ENCODE measurements around the gene MAGI1. TPM values are rescaled to one million over a fixed set of nuclear protein-coding genes. Genes with fewer than 3 reads are reported as not detected.

MAGI1 gene
- total RNA-seq, 2 experiments from 2014 or later, result 0.04 TPM; not detected in 1

GRCh38 chr3:65596571-65597225, 442.0 kb downstream of the MAGI1 start:
- Mint-ChIP-seq H3K4me3 (no peak overlapping the region), H3K27me3 (peaks cover 12% of the 10 kb centered on the region), H3K36me3 (ENCODE audit: low read depth) (no peaks in the 10 kb centered on the region), H3K4me1 (no peaks in the 10 kb centered on the region), H3K27ac (no peak overlapping the region), H3K9me3 (no peaks in the 10 kb centered on the region)
- CTCF ChIA-PET, result no interaction called here
- POLR2A ChIA-PET, result interaction anchor here (0.7 kb wide), 1 partner anchor 1319 kb away, joined by 5 read pairs; no protein-coding TSS in a partner anchor
- DNase-seq, result no peak

DNA sequence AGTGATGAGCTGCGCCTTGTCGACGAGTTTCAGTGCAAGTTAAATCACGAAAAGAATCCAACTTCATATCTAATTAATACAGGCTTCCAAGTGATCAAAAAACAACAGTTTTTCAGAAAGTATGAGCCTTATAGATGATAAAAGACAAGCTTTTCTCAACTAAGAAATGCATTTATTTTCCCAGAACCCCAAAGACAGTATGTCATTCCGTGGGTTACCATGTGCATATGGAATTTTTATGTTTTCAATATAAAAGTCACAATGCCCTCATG, 442.8 kb downstream of the MAGI1 start:
- ChIA-PET CTCF (no interaction called here), POLR2A (no interaction called here)
- Mint-ChIP-seq H3K9me3 (no peaks in the 10 kb centered on the region), H3K36me3 (ENCODE audit: low read depth) (no peaks in the 10 kb centered on the region), H3K27me3 (peaks cover 12% of the 10 kb centered on the region), H3K27ac (no peak overlapping the region), H3K4me3 (no peak overlapping the region), H3K4me1 (no peaks in the 10 kb centered on the region)
- no peak for DNase-seq

- Mint-ChIP-seq H3K4me3 (no peak overlapping the region), H3K27me3 (peaks cover 12% of the 10 kb centered on the region), H3K36me3 (ENCODE audit: low read depth) (no peaks in the 10 kb centered on the region), H3K9me3 (no peaks in the 10 kb centered on the region), H3K27ac (no peak overlapping the region), H3K4me1 (no peaks in the 10 kb centered on the region)
- DNase-seq, result no peak
- ChIA-PET POLR2A (no interaction called here), CTCF (no interaction called here)
These were observed 443.3 kb downstream of the MAGI1 start for GRCh38 chr3:65595222-65596028.

GRCh38 chr3:65593780-65594752, 444.7 kb downstream of the MAGI1 start:
- H3K27ac Mint-ChIP-seq, result no peak overlapping the region
- POLR2A ChIA-PET, result no interaction called here

DNA sequence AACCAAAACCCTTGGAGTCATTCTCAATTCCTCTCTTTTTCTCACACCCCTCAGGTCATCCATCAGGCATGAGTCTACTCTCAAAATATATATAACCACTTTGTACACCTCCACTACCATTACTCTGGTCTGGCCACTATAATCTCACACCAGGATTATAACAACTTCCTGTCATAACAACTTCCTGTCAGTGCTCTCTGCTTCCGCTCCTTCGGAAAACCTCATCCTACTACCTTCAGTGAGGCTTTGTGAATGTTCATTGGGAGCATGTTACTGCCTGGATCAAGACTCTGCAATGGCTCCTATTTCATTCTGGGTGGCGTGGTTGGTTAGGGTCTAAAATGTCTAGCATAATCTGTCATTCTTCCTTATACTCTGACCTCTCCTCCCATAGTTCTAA, 447.4 kb downstream of the MAGI1 start:
- no peaks in the 10 kb centered on the region for H3K36me3 Mint-ChIP-seq (ENCODE audit: low read depth)
- ChIA-PET CTCF (no interaction called here), POLR2A (no interaction called here)

More at GRCh38 chr3:65593780-65594752, 444.7 kb downstream of the MAGI1 start:
- Mint-ChIP-seq H3K4me3 (no peak overlapping the region), H3K27me3 (peaks cover 12% of the 10 kb centered on the region), H3K9me3 (no peaks in the 10 kb centered on the region), H3K4me1 (no peaks in the 10 kb centered on the region), H3K36me3 (ENCODE audit: low read depth) (no peaks in the 10 kb centered on the region)
- CTCF ChIA-PET, result no interaction called here
- no peak for DNase-seq

DNA sequence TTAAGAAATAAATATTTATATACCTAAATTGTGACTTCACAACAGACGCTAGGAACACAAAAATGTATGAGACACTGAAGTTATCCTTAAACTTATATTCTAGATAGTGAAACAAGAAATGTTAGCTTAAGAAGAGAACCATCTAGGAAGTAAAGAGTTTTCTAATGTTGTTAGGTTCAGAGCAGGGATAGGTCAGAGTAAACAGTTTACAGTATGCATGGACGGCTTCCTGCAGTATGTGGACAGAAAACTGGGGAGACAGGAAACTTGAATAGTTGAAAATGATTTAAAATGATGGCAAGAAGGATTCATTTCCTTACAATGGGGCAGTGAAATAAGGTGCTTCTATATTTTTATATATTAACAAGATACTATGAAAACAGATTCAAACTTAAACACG, 449.8 kb downstream of the MAGI1 start:
- H3K4me3 Mint-ChIP-seq, result no peak overlapping the region
- no peaks in the 10 kb centered on the region for H3K36me3 Mint-ChIP-seq (ENCODE audit: low read depth)
- H3K27ac Mint-ChIP-seq, result no peak overlapping the region
- H3K27me3 Mint-ChIP-seq, result no peaks in the 10 kb centered on the region
- no peak for DNase-seq
- H3K9me3 Mint-ChIP-seq, result no peaks in the 10 kb centered on the region
- no peaks in the 10 kb centered on the region for H3K4me1 Mint-ChIP-seq
- POLR2A ChIA-PET, result no interaction called here
- CTCF ChIA-PET, result no interaction called here

More for the DNA sequence above, 447.4 kb downstream of the MAGI1 start:
- peaks cover 5% of the 10 kb centered on the region for H3K27me3 Mint-ChIP-seq
- H3K9me3 Mint-ChIP-seq, result no peaks in the 10 kb centered on the region
- no peaks in the 10 kb centered on the region for H3K4me1 Mint-ChIP-seq
- H3K4me3 Mint-ChIP-seq, result no peak overlapping the region
- no peak for DNase-seq
- no peak overlapping the region for H3K27ac Mint-ChIP-seq

- H3K27me3 Mint-ChIP-seq, result no peaks in the 10 kb centered on the region
- H3K4me3 Mint-ChIP-seq, result no peak overlapping the region
- no peak for DNase-seq
- ChIA-PET CTCF (no interaction called here), POLR2A (no interaction called here)
- H3K9me3 Mint-ChIP-seq, result no peaks in the 10 kb centered on the region
- no peaks in the 10 kb centered on the region for H3K36me3 Mint-ChIP-seq (ENCODE audit: low read depth)
- H3K4me1 Mint-ChIP-seq, result no peaks in the 10 kb centered on the region
- no peak overlapping the region for H3K27ac Mint-ChIP-seq
These were observed 450.9 kb downstream of the MAGI1 start for GRCh38 chr3:65587650-65588439.

DNA sequence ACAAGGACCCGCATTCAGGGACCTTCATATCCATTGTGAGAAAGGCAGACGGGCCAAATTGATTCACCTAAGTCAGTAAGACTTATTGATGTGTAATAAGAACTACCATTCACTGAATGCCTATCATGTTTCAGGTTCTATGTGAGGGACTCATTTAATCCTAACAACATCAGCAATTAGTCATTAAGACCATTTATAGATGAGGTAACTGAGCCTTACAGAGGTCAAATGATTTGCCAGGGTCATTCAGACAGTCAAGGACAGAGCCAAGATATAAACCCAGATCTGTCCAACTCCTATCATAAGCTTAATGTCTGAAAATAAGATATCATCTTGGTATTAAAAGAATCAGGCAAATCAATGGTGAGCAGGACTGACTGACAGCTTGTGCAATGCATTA, 453.8 kb downstream of the MAGI1 start:
- no peak for DNase-seq
- ChIA-PET POLR2A (no interaction called here), CTCF (no interaction called here)
- Mint-ChIP-seq H3K9me3 (no peaks in the 10 kb centered on the region), H3K36me3 (ENCODE audit: low read depth) (no peaks in the 10 kb centered on the region), H3K4me1 (no peaks in the 10 kb centered on the region), H3K4me3 (no peak overlapping the region), H3K27ac (no peak overlapping the region), H3K27me3 (no peaks in the 10 kb centered on the region)

DNA sequence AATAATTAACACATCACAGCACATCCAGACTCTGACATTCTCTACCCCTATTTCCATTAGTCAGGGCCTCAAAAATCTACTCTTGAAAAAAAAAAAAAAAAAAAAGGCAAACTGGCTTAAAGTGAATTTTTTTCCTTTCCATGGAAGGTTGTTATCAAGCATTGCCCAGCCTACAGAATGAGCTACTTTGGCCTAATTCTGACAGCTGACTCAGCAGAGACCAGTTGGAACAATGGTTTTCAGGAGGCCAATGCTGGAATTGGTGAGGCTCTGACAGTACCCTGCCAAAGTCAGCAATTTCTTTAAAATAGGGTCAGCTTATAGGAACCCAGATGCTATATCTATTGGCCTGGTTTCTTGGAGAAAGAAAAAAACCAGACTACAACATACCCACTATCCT, 454.7 kb downstream of the MAGI1 start:
- Mint-ChIP-seq H3K27ac (no peak overlapping the region), H3K4me3 (no peak overlapping the region), H3K4me1 (no peaks in the 10 kb centered on the region), H3K27me3 (no peaks in the 10 kb centered on the region), H3K9me3 (no peaks in the 10 kb centered on the region), H3K36me3 (ENCODE audit: low read depth) (no peaks in the 10 kb centered on the region)
- ChIA-PET CTCF (interaction anchor here (0.7 kb wide), 1 partner anchor 857 kb away, joined by 3 read pairs; no protein-coding TSS in a partner anchor), POLR2A (no interaction called here)
- no peak for DNase-seq

DNA sequence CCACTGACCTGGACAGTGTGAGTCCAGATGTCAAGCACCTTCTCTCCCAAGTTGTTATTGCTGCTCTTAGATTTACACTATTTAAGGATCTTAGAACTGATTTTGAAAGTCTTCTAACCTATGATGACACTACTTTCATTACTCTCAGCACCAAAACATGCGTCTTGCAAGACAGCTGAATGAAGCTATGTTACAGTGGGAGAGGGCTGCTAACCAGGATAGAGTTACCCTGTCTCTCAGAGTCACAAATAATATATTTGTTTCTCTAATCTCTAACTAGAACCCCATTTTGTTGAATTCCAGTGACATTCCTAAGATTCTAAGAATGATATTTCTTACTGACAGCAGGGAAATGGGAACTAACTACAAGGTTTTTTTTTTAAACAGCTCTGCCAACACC, 455.5 kb downstream of the MAGI1 start:
- ChIA-PET POLR2A (no interaction called here), CTCF (no interaction called here)
- no peaks in the 10 kb centered on the region for H3K36me3 Mint-ChIP-seq (ENCODE audit: low read depth)
- H3K4me1 Mint-ChIP-seq, result no peaks in the 10 kb centered on the region
- H3K27ac Mint-ChIP-seq, result no peak overlapping the region
- H3K9me3 Mint-ChIP-seq, result no peaks in the 10 kb centered on the region
- DNase-seq, result no peak
- H3K27me3 Mint-ChIP-seq, result no peaks in the 10 kb centered on the region
- H3K4me3 Mint-ChIP-seq, result no peak overlapping the region

DNA sequence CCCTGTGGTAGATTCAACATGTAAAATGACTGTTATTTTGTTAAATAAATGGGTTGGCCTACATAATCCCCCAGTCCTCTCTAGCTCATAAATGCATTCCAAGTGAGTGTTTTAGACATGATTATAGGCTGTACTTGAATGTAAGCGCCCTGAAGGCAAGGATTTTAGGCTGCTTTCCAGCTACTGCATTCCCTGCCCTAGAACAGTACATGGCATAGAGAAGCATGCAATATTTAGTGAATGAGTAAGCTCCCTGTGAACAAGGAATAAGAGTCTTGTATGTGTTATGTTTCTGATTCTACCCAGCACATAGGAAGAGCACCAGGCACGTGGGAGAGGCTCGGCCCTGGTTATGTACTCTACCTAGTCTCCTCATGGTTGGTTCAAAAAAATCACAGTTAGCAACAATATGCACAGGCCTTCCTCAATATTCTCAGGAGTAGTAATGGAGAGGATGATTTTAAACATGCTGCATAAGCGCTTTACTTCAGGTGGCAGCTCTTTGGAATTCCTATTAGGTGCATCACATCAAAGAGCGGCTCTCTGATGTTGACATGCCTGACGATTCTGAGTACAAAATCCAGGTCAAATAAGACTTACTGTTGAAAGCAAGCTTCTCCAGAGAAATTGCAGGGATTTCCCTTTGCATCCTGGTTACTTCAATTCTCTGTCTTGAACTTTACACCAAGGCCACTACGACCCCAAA, 456.6 kb downstream of the MAGI1 start:
- H3K9me3 Mint-ChIP-seq, result no peaks in the 10 kb centered on the region
- CTCF ChIA-PET, result no interaction called here
- POLR2A ChIA-PET, result no interaction called here
- H3K27ac Mint-ChIP-seq, result no peak overlapping the region
- H3K4me1 Mint-ChIP-seq, result no peaks in the 10 kb centered on the region
- no peak overlapping the region for H3K4me3 Mint-ChIP-seq
- DNase-seq, result no peak
- no peaks in the 10 kb centered on the region for H3K27me3 Mint-ChIP-seq
- no peaks in the 10 kb centered on the region for H3K36me3 Mint-ChIP-seq (ENCODE audit: low read depth)

DNA sequence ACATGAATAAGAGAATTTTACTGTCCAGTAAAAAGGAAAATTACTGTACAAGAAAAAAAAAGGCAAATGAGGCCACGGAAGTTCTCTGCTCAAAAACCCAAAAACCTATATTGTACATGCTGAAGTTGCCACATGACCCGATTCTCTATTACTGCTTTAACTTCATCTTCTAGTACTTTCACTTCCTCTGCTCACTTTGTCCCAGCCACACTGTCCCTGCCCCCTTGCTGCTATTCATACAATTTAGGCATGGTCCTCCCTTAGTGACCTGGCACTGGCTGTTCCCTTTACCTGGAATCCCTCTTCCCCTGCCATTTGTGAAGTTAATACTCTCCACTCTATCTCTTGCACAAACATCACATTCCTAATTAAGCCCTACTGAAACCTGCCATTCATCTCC, 457.4 kb downstream of the MAGI1 start:
- Mint-ChIP-seq H3K27me3 (no peaks in the 10 kb centered on the region), H3K36me3 (ENCODE audit: low read depth) (no peaks in the 10 kb centered on the region), H3K9me3 (no peaks in the 10 kb centered on the region), H3K27ac (no peak overlapping the region), H3K4me3 (no peak overlapping the region), H3K4me1 (no peaks in the 10 kb centered on the region)
- CTCF ChIA-PET, result no interaction called here
- POLR2A ChIA-PET, result no interaction called here
- no peak for DNase-seq

Data from activated CD4-positive, alpha-beta T cell treated with anti-CD3 and anti-CD28 coated beads, Interleukin-2, amount 10 ng/mL, durations not matched to agents 7 days and 5 days (primary cell).